Panc1 (cell line): Measurements from ENCODE around the gene ZC3HAV1. TPM values are rescaled to one million over a fixed set of nuclear protein-coding genes. Genes with fewer than 3 reads are reported as not detected.
A peak's percentile ranks its signal among the peaks of the same experiment; 100 is the strongest.

Source experiments
- ATAC-seq: fragments of 200-7000 bp; cut with Tn5 transposase; 2 replicates; pipeline ENCODE4 v1.9.1; 2020; ENCODE audit warnings: mild to moderate bottlenecking, moderate library complexity
- BruUV-seq: library from RNA; stranded (reverse); fragments of 400-500 nt; replicated peaks from 2 replicates; lab custom pipeline; 2021; lab: Mats Ljungman, UMichigan
- CTCF ChIA-PET: fragments of 300-600 bp; sonication (Branson Sonifier 250); formaldehyde crosslinking; loops from one replicate; lab custom pipeline; 2022; ENCODE audit warnings: antibody characterized with exemption; lab: Charles Lee
- POLR2A ChIA-PET: fragments of 300-600 bp; sonication (Branson Sonifier 250); formaldehyde crosslinking; loops from one replicate; lab custom pipeline; 2022; ENCODE audit warnings: antibody characterized with exemption; lab: Charles Lee
- DNase-seq: peaks from one replicate; pipeline ENCODE4 v3.0.0-alpha.2; 2010; ENCODE audit warnings: low read depth, low spot score
- H3K27ac ChIP-seq: 2 replicates; pipeline ENCODE4 v1.5.1; 2011; ENCODE audit warnings: mild to moderate bottlenecking, low read length, inconsistent platforms
- H3K27me3 ChIP-seq: fragments of 200-500 bp; sonication (Bioruptor generic); 2 replicates; pipeline ENCODE4 v1.6.0; 2014; ENCODE audit warnings: low read length, inconsistent platforms; ENCODE audit not compliant: control insufficient read depth, insufficient read depth
- H3K36me3 ChIP-seq: fragments of 200-500 bp; sonication (Bioruptor generic); 2 replicates; pipeline ENCODE4 v1.5.1; 2014; ENCODE audit warnings: inconsistent platforms, mild to moderate bottlenecking, low read length, moderate library complexity; ENCODE audit not compliant: control insufficient read depth, insufficient read depth
- H3K4me1 ChIP-seq: 2 replicates; pipeline ENCODE4 v1.5.1; 2011; ENCODE audit warnings: inconsistent platforms, mild to moderate bottlenecking, low read length, moderate library complexity; ENCODE audit not compliant: control insufficient read depth, insufficient read depth
- H3K4me3 ChIP-seq, 2 experiments: 2 replicates each; pipeline ENCODE4 v1.5.1; 2011 to 2012; ENCODE audit warnings: low read depth in 2 of 2, low read length in 2 of 2, mild to moderate bottlenecking in 2 of 2, inconsistent platforms in 1 of 2, moderate library complexity in 1 of 2
- H3K9me3 ChIP-seq: fragments of 200-500 bp; sonication (Bioruptor generic); 2 replicates; pipeline ENCODE4 v1.5.1; 2014; ENCODE audit warnings: low read depth, mild to moderate bottlenecking, inconsistent platforms, low read length, moderate library complexity; ENCODE audit not compliant: control insufficient read depth, insufficient read depth
- CTCF ChIP-seq: fragments of 450-650 bp; IDR thresholded peaks from 2 replicates; pipeline ENCODE4 v1.5.1; 2017; ENCODE audit warnings: mild to moderate bottlenecking
- POLR2AphosphoS5 ChIP-seq: IDR thresholded peaks from 2 replicates; pipeline ENCODE4 v1.6.1; 2012; ENCODE audit warnings: mild to moderate bottlenecking, low read depth, low read length, moderate library complexity
- REST ChIP-seq, 2 experiments: IDR thresholded peaks; 2 replicates each; pipeline ENCODE4 v1.6.1; 2011 to 2012; ENCODE audit warnings: low read depth in 2 of 2, control low read depth in 1 of 2, low read length in 1 of 2, mild to moderate bottlenecking in 1 of 2, moderate library complexity in 1 of 2; ENCODE audit not compliant: insufficient read depth in 1 of 2
- SIN3A ChIP-seq: IDR thresholded peaks from 2 replicates; pipeline ENCODE4 v1.6.1; 2012; ENCODE audit warnings: low read depth, mild to moderate bottlenecking, low read length, moderate library complexity, borderline replicate concordance; ENCODE audit not compliant: insufficient read depth
- TCF7L2 ChIP-seq: IDR thresholded peaks from 2 replicates; pipeline ENCODE4 v1.6.1; 2011; ENCODE audit warnings: mild to moderate bottlenecking, low read depth, low read length, inconsistent platforms
- in situ Hi-C: cut with HindIII; loops from 2 replicates; pipeline ENCODE4 v1.10.0; 2016; ENCODE audit warnings: low sequenced_read_pairs, low pct_unique_long_range_greater_than_20kb
- intact Hi-C: fragments of 100-400 bp; cut with micrococcal nuclease; formaldehyde crosslinking; loops from one replicate; pipeline ENCODE4 v1.10.0; 2022; ENCODE audit not compliant: unreplicated experiment
- total RNA-seq: library from RNA; stranded (reverse); gene quantifications from one replicate; pipeline ENCODE4 v1.2.1, GENCODE V29; 2021; ENCODE audit not compliant: unreplicated experiment

ZC3HAV1 gene
- total RNA-seq, 1 experiment from 2014 or later: 47.1 TPM

GRCh38 chr7:139112316-139112715 lies 2.8 kb upstream of the ZC3HAV1 start:
- in situ Hi-C loops (no loop called here), intact Hi-C loops (no loop called here)
- Histone ChIP-seq H3K36me3 (no peaks in the 10 kb centered on the region; the same call in 1 of the 2 replicates), H3K27me3 (no peaks in the 10 kb centered on the region), H3K4me3 (no peak overlapping the region), H3K9me3 (no peaks in the 10 kb centered on the region), H3K4me1 (peaks cover 9% of the 10 kb centered on the region; the same call in 1 of the 2 replicates), H3K27ac (peak overlapping the region; percentile 62; the same call in 1 of the 2 replicates)
- POLR2A ChIA-PET: no interaction called here
- CTCF ChIA-PET: no interaction called here
- no TSS peak for BruUV-seq
- TF ChIP-seq TCF7L2 (no peak), REST (IDR thresholded peaks at IDR 0.05; ENCODE audit: insufficient read depth in 1 of 2, low read depth in 2 of 2, low read length in 1 of 2) (no peak), POLR2AphosphoS5 (no peak), CTCF (no peak), SIN3A (no peak)
- no peak for ATAC-seq
- no peak for DNase-seq

- Histone ChIP-seq H3K4me1 (peaks cover 11% of the 10 kb centered on the region; the same call in 1 of the 2 replicates), H3K36me3 (no peaks in the 10 kb centered on the region; the same call in 1 of the 2 replicates), H3K9me3 (no peaks in the 10 kb centered on the region), H3K27ac (peak overlapping the region; percentile 62), H3K4me3 (no peak overlapping the region; a peak in 1 of 4 replicates), H3K27me3 (no peaks in the 10 kb centered on the region)
- ChIA-PET CTCF (interaction anchor here (0.6 kb wide), 1 partner anchor 15 kb away, joined by 12 read pairs; no protein-coding TSS in a partner anchor), POLR2A (interaction anchor here (0.8 kb wide), 1 partner anchor 17 kb away, joined by 18 read pairs; no protein-coding TSS in a partner anchor)
- TF ChIP-seq SIN3A (no peak), REST (IDR thresholded peaks at IDR 0.05; ENCODE audit: insufficient read depth in 1 of 2, low read depth in 2 of 2, low read length in 1 of 2) (no peak), CTCF (no peak), TCF7L2 (no peak), POLR2AphosphoS5 (no peak)
- BruUV-seq: no TSS peak
- in situ Hi-C loops (no loop called here), intact Hi-C loops (no loop called here)
- no peak for DNase-seq
- ATAC-seq: no peak
These were observed 2.3 kb upstream of the ZC3HAV1 start for GRCh38 chr7:139111811-139112301.
